ENCODE data around the gene GRID1.

The GRID1 gene

GRCh38 chr10:86368987-86369386 lies 2.4 kb upstream of the GRID1 start:
- DNase-seq: no peak

- no peak for DNase-seq
Measured at GRCh38 chr10:86368046-86368445, 1.5 kb upstream of the GRID1 start.

GRCh38 chr10:86367152-86367951 lies 757 bp upstream of the GRID1 start:
- DNase-seq: peak; percentile 13

- no peak for DNase-seq
Measured at GRCh38 chr10:86366902-86367151, 232 bp upstream of the GRID1 start.

- peak; percentile 15 for DNase-seq
Measured at GRCh38 chr10:86365346-86366032, 1.1 kb downstream of the GRID1 start.

GRCh38 chr10:86364491-86365345 lies 1.9 kb downstream of the GRID1 start:
- DNase-seq: no peak

GRCh38 chr10:86363833-86364490 lies 2.6 kb downstream of the GRID1 start:
- no peak for DNase-seq

GRCh38 chr10:86363184-86363832 lies 3.3 kb downstream of the GRID1 start:
- no peak for DNase-seq

GRCh38 chr10:86362586-86363183 lies 3.9 kb downstream of the GRID1 start:
- no peak for DNase-seq

GRCh38 chr10:86362129-86362527 lies 4.5 kb downstream of the GRID1 start:
- no peak for DNase-seq

- no peak for DNase-seq
Measured at GRCh38 chr10:86361156-86362128, 5.2 kb downstream of the GRID1 start.

- DNase-seq: no peak
Measured at GRCh38 chr10:86360657-86361056, 5.9 kb downstream of the GRID1 start.

GRCh38 chr10:86359954-86360353 lies 6.6 kb downstream of the GRID1 start:
- DNase-seq: no peak

- no peak for DNase-seq
Measured at GRCh38 chr10:86359111-86359510, 7.5 kb downstream of the GRID1 start.

- no peak for DNase-seq
Measured at GRCh38 chr10:86357676-86358075, 8.9 kb downstream of the GRID1 start.

GRCh38 chr10:86357041-86357440 lies 9.6 kb downstream of the GRID1 start:
- no peak for DNase-seq

GRCh38 chr10:86356296-86356695 lies 10.3 kb downstream of the GRID1 start:
- DNase-seq: no peak

- DNase-seq: no peak
Measured at GRCh38 chr10:86355571-86356038, 11.0 kb downstream of the GRID1 start.

GRCh38 chr10:86354761-86355540 lies 11.6 kb downstream of the GRID1 start:
- no peak for DNase-seq

Data from activated T-cell treated with anti-CD3 and anti-CD28 coated beads, Interleukin-2, amount 50 U/mL, for 1 hour (primary cell).